ENCODE data around the gene TPBG.

The TPBG gene, protein sequence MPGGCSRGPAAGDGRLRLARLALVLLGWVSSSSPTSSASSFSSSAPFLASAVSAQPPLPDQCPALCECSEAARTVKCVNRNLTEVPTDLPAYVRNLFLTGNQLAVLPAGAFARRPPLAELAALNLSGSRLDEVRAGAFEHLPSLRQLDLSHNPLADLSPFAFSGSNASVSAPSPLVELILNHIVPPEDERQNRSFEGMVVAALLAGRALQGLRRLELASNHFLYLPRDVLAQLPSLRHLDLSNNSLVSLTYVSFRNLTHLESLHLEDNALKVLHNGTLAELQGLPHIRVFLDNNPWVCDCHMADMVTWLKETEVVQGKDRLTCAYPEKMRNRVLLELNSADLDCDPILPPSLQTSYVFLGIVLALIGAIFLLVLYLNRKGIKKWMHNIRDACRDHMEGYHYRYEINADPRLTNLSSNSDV

DNA sequence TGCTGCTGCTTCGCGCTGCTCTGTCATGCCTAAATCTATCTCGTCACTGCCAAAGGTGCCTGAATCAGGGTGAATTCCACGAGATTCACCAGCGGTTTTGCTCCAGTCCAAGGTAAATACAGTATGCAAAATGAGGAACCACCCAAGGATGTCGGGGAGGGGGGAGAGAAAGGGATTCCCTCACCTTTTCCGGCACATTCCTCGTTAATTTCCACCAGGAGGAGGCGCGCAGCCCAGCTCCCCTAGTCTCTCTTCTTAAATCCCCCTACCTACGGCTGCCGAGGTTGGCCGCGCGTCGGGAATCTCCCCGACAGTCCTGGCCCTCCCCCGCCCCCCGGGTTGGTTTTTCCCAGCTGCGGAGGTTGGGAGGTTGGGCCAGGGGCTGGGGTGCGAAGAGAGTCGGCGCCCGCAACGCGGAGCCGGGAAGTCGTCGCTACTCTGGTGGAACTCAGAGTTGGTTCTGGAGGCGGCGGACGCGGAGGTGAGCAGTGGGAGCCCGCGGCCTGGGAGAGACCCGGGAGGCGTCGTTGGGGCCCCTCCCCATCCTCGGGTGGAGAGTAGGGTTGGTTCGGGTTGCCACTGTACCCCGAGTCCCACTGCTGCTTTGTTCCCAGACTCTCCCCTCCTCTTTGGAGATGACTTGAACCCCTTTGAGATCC is at the start of gene TPBG:
TPBG (plus strand) TSS at position 390 of the 659 bp plus-strand sequence. CDS start 1,145 bp downstream, outside the sequence.
- in situ Hi-C loops (cut with MboI; ENCODE audit: low sequenced_read_pairs) = no loop called here

DNA sequence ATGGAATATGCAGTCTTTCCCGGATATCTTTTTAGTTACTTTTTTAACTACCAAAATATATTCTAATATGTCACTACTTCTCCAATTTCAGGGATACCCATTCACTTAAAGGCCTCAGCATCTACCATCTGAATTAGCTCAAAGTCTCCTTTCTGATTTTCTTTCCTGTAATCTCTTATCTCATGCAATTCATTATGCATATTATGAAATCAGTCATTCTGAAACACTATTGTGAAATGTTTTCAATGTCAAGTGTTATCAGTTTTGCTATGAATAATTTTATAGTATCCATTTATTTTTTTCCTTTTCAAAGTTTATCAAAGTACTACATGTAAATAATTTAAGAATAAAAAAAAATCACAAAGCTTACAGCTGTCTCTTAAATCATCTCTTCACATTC is 41.2 kb upstream of the TPBG start:
- in situ Hi-C loops (cut with MboI; ENCODE audit: low sequenced_read_pairs) = no loop called here

DNA sequence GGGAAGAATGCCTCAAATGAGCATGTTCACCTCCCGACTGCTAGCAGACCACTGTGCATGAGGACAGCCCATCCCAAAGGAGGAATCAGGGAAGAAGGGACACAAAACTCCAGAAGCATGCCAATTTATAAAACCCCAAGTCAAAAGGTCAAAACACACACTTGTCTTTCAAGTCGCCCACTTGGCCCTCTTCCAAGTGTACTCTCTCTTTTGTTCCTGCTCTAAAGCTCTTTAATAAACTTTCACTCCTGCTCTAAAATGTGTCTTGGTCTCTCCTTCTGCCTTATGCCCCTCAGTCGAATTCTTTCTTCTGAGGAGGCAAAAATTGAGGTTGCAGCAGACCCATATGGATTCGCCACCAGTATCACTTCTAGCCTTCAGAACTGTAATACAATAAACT is 33.9 kb upstream of the TPBG start:
- in situ Hi-C loops (cut with MboI; ENCODE audit: low sequenced_read_pairs) = no loop called here

DNA sequence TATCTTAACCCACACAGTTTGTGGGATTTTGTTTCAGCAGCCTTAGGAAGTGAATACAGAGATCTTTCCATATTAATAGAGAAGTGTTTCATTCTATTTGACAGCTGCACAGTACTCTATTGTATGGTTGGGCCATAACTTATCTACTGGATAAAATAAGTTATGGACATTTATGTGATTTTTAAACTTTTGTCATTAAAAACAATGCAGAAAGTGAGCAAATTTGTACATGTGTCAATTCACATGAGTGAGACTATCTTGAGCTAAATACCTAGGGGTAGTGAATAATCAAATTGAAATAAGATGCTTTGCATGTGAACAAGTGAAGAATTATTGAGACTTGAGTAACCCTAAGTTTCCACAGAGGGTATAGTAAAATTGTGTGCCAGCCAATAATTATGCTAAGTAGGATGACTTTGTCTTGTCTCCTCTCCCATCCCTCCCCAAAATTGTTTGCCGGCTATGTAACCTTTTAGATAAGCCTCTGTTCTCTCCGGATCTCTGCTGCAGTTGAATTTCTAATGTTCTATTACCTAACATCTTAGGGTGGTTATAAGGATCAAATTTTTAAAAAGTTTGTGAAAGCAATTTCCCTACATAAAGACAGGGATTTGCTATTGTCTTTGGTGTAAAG is 33.3 kb upstream of the TPBG start:
- in situ Hi-C loops (cut with MboI; ENCODE audit: low sequenced_read_pairs) = no loop called here

- in situ Hi-C loops (cut with MboI; ENCODE audit: low sequenced_read_pairs) = no loop called here
These were observed 32.4 kb upstream of the TPBG start for GRCh38 chr6:82331031-82331773.

DNA sequence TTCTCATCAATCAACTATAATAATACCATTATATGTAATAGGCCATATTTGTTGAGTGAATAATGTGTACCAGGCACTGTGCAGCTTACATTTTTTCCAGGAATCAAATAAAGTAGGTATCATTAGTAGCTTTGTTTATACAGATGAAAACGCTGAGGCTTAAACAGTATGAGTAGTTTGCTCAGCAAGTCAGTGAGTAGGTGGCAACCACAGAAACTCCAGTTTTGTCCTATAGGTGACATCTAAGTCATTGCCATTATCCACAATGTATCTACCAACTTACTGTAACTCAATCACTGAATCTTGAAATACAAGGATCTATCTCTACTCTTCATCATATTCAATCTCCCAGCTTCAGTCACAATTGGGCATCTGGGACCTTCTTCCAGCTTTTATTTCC is 29.8 kb upstream of the TPBG start:
- in situ Hi-C loops (cut with MboI; ENCODE audit: low sequenced_read_pairs) = no loop called here

- in situ Hi-C loops (cut with MboI; ENCODE audit: low sequenced_read_pairs) = no loop called here
These were observed 25.8 kb upstream of the TPBG start for GRCh38 chr6:82337688-82338257.

DNA sequence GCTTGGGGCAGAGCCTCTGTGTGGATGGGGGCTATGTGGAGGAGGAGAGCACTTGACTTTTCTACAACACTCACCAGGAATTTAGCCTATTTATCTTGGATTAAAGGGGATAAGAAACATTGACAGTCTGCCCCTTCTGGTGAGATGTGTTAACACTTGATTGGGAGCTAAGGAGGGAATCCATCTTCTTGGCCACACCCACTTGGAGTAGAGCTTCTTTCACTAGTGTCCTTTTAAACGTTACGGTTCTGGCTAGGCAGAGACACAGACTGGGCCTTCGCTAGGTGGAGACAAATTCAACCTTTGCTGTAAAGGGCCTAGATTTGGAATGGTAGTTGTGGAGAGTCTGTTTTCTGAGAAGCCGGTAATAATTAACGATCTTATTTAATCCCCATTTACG is 15.5 kb upstream of the TPBG start:
- in situ Hi-C loops (cut with MboI; ENCODE audit: low sequenced_read_pairs) = no loop called here

- in situ Hi-C loops (cut with MboI; ENCODE audit: low sequenced_read_pairs) = no loop called here
These were observed 9.8 kb upstream of the TPBG start for GRCh38 chr6:82353848-82354247.

GRCh38 chr6:82360552-82360951 is 3.1 kb upstream of the TPBG start:
- in situ Hi-C loops (cut with MboI; ENCODE audit: low sequenced_read_pairs) = no loop called here

- in situ Hi-C loops (cut with MboI; ENCODE audit: low sequenced_read_pairs) = no loop called here
These were observed 2.0 kb upstream of the TPBG start for GRCh38 chr6:82361631-82362030.

GRCh38 chr6:82362144-82362543 is 1.5 kb upstream of the TPBG start:
- in situ Hi-C loops (cut with MboI; ENCODE audit: low sequenced_read_pairs) = no loop called here

DNA sequence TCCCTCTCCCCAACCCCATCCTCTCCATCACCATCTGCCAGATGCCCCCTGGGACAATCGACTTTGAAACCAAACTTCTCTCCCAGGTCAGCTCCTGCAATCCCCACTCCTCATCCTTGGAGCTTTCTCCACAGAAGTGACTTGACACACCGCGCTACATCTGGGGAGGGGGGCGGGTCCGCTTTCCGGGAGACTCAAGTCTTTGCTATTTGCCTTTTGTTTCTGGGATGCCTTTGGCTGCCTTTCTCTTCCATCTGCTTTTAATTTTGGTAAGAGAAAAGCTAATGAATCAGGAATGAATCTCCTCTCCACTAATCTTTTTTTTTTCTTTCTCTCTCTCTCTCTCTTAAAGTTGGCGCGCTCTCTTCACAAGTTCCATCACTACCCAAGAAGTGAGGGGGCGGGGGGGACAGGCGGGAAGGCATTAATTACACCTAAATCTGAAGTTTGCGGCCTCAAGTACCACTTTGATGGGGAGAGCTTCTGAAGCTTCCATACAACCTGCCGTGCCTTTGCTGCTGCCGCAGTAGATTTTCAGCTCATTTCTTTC is 664 bp upstream of the TPBG start:
- in situ Hi-C loops (cut with MboI; ENCODE audit: low sequenced_read_pairs) = no loop called here

DNA sequence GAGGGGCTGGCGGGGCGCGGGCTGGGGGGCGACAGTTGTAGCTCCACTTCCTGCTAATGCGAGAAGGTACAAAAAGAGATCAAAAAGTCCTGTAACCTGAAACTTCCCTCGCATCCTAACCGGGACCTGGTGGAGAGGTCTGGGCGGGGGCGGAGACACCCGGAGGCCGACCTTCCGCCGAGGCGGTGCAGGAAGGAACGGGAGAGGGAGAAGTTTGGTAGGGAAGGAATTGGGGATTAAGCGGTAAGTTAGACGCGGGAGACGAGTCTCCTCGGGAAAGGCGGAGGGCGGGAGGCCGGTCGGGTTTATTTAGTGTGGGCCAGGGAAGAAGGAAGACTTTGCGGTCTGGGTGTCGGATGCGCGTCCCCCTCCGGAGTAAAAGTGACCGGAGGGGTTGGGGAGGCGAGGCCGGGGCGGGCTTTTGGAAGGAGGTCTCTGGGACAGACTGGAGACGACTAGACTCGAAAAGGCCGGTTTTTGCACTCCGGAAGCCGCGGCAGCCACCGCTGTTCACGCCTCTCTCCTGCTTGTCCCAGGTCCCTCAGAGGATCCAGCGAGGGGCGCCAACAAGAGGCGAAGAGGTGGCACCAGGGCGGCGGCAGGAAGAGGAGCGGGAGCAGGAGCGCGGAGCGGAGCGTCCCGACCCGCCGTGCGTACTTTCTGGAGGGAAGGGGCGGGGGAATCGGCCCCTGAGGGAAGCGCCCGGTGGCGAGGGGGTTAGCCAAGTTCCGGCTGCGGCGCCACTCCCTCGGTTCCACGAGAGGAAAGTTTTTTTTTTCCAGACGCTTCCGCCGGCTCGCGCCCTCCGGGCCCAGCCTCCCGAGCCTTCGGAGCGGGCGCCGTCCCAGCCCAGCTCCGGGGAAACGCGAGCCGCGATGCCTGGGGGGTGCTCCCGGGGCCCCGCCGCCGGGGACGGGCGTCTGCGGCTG is 734 bp downstream of the TPBG start:
- in situ Hi-C loops (cut with MboI; ENCODE audit: low sequenced_read_pairs) = no loop called here

DNA sequence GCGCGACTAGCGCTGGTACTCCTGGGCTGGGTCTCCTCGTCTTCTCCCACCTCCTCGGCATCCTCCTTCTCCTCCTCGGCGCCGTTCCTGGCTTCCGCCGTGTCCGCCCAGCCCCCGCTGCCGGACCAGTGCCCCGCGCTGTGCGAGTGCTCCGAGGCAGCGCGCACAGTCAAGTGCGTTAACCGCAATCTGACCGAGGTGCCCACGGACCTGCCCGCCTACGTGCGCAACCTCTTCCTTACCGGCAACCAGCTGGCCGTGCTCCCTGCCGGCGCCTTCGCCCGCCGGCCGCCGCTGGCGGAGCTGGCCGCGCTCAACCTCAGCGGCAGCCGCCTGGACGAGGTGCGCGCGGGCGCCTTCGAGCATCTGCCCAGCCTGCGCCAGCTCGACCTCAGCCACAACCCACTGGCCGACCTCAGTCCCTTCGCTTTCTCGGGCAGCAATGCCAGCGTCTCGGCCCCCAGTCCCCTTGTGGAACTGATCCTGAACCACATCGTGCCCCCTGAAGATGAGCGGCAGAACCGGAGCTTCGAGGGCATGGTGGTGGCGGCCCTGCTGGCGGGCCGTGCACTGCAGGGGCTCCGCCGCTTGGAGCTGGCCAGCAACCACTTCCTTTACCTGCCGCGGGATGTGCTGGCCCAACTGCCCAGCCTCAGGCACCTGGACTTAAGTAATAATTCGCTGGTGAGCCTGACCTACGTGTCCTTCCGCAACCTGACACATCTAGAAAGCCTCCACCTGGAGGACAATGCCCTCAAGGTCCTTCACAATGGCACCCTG is 1.6 kb downstream of the TPBG start:
- in situ Hi-C loops (cut with MboI; ENCODE audit: low sequenced_read_pairs) = no loop called here

- in situ Hi-C loops (cut with MboI; ENCODE audit: low sequenced_read_pairs) = no loop called here
These were observed 4.1 kb downstream of the TPBG start for GRCh38 chr6:82367704-82368103.

GRCh38 chr6:82370788-82371187 is 7.2 kb downstream of the TPBG start:
- in situ Hi-C loops (cut with MboI; ENCODE audit: low sequenced_read_pairs) = no loop called here

GRCh38 chr6:82371799-82372546 is 8.4 kb downstream of the TPBG start:
- in situ Hi-C loops (cut with MboI; ENCODE audit: low sequenced_read_pairs) = no loop called here

Data from HL-60/S4 (cell line).